ENCODE measurements around the gene SRPK2.

SRPK2 gene

GRCh38 chr7:105178928-105179541, 209.7 kb downstream of the SRPK2 start:
- no peak for DNase-seq

GRCh38 chr7:105178177-105178576, 210.5 kb downstream of the SRPK2 start:
- DNase-seq: no peak

GRCh38 chr7:105177026-105177425, 211.7 kb downstream of the SRPK2 start:
- no peak for DNase-seq

GRCh38 chr7:105173586-105173985, 215.1 kb downstream of the SRPK2 start:
- no peak for DNase-seq

- no peak for DNase-seq
Measured at GRCh38 chr7:105164751-105165150, 224.0 kb downstream of the SRPK2 start.

- no peak for DNase-seq
Measured at GRCh38 chr7:105163718-105164117, 225.0 kb downstream of the SRPK2 start.

- no peak for DNase-seq
Measured at GRCh38 chr7:105161366-105161765, 227.4 kb downstream of the SRPK2 start.

GRCh38 chr7:105157278-105157677, 231.4 kb downstream of the SRPK2 start:
- DNase-seq: no peak

GRCh38 chr7:105156731-105157130, 232.0 kb downstream of the SRPK2 start:
- no peak for DNase-seq

GRCh38 chr7:105154084-105154483, 234.6 kb downstream of the SRPK2 start:
- no peak for DNase-seq

GRCh38 chr7:105153531-105153930, 235.2 kb downstream of the SRPK2 start:
- no peak for DNase-seq

GRCh38 chr7:105151152-105151551, 237.6 kb downstream of the SRPK2 start:
- DNase-seq: no peak

GRCh38 chr7:105149827-105150226, 238.9 kb downstream of the SRPK2 start:
- DNase-seq: no peak

GRCh38 chr7:105141068-105141467, 247.7 kb downstream of the SRPK2 start:
- DNase-seq: no peak

GRCh38 chr7:105139381-105139780, 249.3 kb downstream of the SRPK2 start:
- no peak for DNase-seq

GRCh38 chr7:105137898-105138297, 250.8 kb downstream of the SRPK2 start:
- no peak for DNase-seq

GRCh38 chr7:105136221-105136620, 252.5 kb downstream of the SRPK2 start:
- no peak for DNase-seq

- no peak for DNase-seq
Measured at GRCh38 chr7:105133986-105134655, 254.6 kb downstream of the SRPK2 start.

GRCh38 chr7:105133358-105133757, 255.4 kb downstream of the SRPK2 start:
- no peak for DNase-seq

GRCh38 chr7:105132835-105133234, 255.9 kb downstream of the SRPK2 start:
- DNase-seq: no peak

GRCh38 chr7:105132335-105132734, 256.4 kb downstream of the SRPK2 start:
- no peak for DNase-seq

- DNase-seq: no peak
Measured at GRCh38 chr7:105131890-105132289, 256.8 kb downstream of the SRPK2 start.

- DNase-seq: peak; percentile 67
Measured at GRCh38 chr7:105131033-105131656, 257.6 kb downstream of the SRPK2 start.

GRCh38 chr7:105130580-105130979, 258.1 kb downstream of the SRPK2 start:
- no peak for DNase-seq
